ENCODE results near the gene TMPRSS4.

- TF ChIP-seq, protein P1, sequence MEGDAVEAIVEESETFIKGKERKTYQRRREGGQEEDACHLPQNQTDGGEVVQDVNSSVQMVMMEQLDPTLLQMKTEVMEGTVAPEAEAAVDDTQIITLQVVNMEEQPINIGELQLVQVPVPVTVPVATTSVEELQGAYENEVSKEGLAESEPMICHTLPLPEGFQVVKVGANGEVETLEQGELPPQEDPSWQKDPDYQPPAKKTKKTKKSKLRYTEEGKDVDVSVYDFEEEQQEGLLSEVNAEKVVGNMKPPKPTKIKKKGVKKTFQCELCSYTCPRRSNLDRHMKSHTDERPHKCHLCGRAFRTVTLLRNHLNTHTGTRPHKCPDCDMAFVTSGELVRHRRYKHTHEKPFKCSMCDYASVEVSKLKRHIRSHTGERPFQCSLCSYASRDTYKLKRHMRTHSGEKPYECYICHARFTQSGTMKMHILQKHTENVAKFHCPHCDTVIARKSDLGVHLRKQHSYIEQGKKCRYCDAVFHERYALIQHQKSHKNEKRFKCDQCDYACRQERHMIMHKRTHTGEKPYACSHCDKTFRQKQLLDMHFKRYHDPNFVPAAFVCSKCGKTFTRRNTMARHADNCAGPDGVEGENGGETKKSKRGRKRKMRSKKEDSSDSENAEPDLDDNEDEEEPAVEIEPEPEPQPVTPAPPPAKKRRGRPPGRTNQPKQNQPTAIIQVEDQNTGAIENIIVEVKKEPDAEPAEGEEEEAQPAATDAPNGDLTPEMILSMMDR (IDR thresholded peaks at IDR 0.05) = no peak
- TF ChIP-seq SIN3A (IDR thresholded peaks at IDR 0.05; ENCODE audit: borderline replicate concordance, insufficient read depth, low read depth, low read length) = no peak
Measured at GRCh38 chr11:118095493-118095892, 18.6 kb downstream of the TMPRSS4 start.

All from Panc1 (cell line).